Liver (tissue), 9 donors: ENCODE measurements around the gene MLLT6. TPM values are rescaled to one million over a fixed set of nuclear protein-coding genes. Genes with fewer than 3 reads are reported as not detected.

Experiments used
- DNase-seq: peaks from one replicate; pipeline ENCODE4 v3.0.0-alpha.2; 2017; ENCODE audit warnings: low spot score
- H3K27ac ChIP-seq, 2 donors: one replicate each; pipeline ENCODE4 v1.7.0; 2013; ENCODE audit warnings: inconsistent platforms in 2 of 2, low read length in 2 of 2, control low read depth in 1 of 2, low read depth in 1 of 2, mild to moderate bottlenecking in 1 of 2
- H3K27me3 ChIP-seq, 4 donors: one replicate each; pipeline versions ENCODE4 v1.6.1 to v1.7.0; 2013; ENCODE audit warnings: low read length in 3 of 4, inconsistent platforms in 1 of 4, mild to moderate bottlenecking in 1 of 4, moderate library complexity in 1 of 4; ENCODE audit not compliant: control insufficient read depth in 4 of 4, insufficient read depth in 4 of 4
- H3K36me3 ChIP-seq, 4 donors: one replicate each; pipeline versions ENCODE4 v1.6.1 to v1.7.0; 2013; ENCODE audit warnings: low read length in 3 of 4, mild to moderate bottlenecking in 3 of 4, low read depth in 1 of 4, moderate library complexity in 1 of 4; ENCODE audit not compliant: control insufficient read depth in 4 of 4, insufficient read depth in 3 of 4
- H3K4me1 ChIP-seq, 4 donors: one replicate each; pipeline versions ENCODE4 v1.6.1 to v1.7.0; 2013; ENCODE audit warnings: low read length in 3 of 4, mild to moderate bottlenecking in 3 of 4, moderate library complexity in 1 of 4; ENCODE audit not compliant: control insufficient read depth in 4 of 4, insufficient read depth in 4 of 4
- H3K4me3 ChIP-seq, 3 donors: one replicate each; pipeline versions ENCODE4 v1.6.1 to v1.7.0; 2013; ENCODE audit warnings: low read length in 3 of 3, control low read depth in 1 of 3, low read depth in 1 of 3, mild to moderate bottlenecking in 1 of 3
- H3K9ac ChIP-seq, 2 donors: one replicate each; pipeline ENCODE4 v1.7.0; 2013; ENCODE audit warnings: low read length in 2 of 2, mild to moderate bottlenecking in 2 of 2, moderate library complexity in 2 of 2, control low read depth in 1 of 2, low read depth in 1 of 2
- H3K9me3 ChIP-seq, 4 donors: one replicate each; pipeline versions ENCODE4 v1.6.1 to v1.7.0; 2013; ENCODE audit warnings: low read length in 3 of 4; ENCODE audit not compliant: control insufficient read depth in 4 of 4
- ATF3 ChIP-seq: IDR thresholded peaks from 2 replicates; pipeline ENCODE4 v1.6.1; 2016; ENCODE audit warnings: antibody characterized with exemption
- CTCF ChIP-seq: fragments of 150-350 bp; IDR thresholded peaks from 2 replicates; pipeline ENCODE4 v1.5.1; 2017; ENCODE audit warnings: improper control_type of control experiment, low read depth, low read length; ENCODE audit not compliant: missing input control
- EGR1 ChIP-seq, 2 donors: IDR thresholded peaks; 2 replicates each; pipeline ENCODE4 v1.6.1; 2016 to 2018; ENCODE audit warnings: antibody characterized with exemption in 2 of 2, low read depth in 2 of 2
- FOXA1 ChIP-seq: IDR thresholded peaks from 2 replicates; pipeline ENCODE4 v1.6.1; 2016; ENCODE audit warnings: antibody characterized with exemption
- FOXA2 ChIP-seq: IDR thresholded peaks from 2 replicates; pipeline ENCODE4 v1.6.1; 2016; ENCODE audit warnings: antibody characterized with exemption
- GABPA ChIP-seq, 2 donors: IDR thresholded peaks in 1 of 2; conservative IDR thresholded peaks in 1 of 2; 2 replicates each; pipeline ENCODE4 v1.6.1; 2016; ENCODE audit warnings: antibody characterized with exemption in 2 of 2, mild to moderate bottlenecking in 1 of 2, moderate library complexity in 1 of 2
- HNF4A ChIP-seq, 2 donors: conservative IDR thresholded peaks; 2 replicates each; pipeline ENCODE4 v1.6.1; 2016; ENCODE audit warnings: antibody characterized with exemption in 2 of 2, mild to moderate bottlenecking in 2 of 2
- HNF4G ChIP-seq: IDR thresholded peaks from 2 replicates; pipeline ENCODE4 v1.6.1; 2016; ENCODE audit warnings: antibody characterized with exemption
- JUND ChIP-seq, 2 donors: IDR thresholded peaks; 2 replicates each; pipeline ENCODE4 v1.6.1; 2016; ENCODE audit warnings: antibody characterized with exemption in 2 of 2
- MAX ChIP-seq: IDR thresholded peaks from 2 replicates; pipeline ENCODE4 v1.6.1; 2016; ENCODE audit warnings: antibody characterized with exemption
- NR2F2 ChIP-seq: IDR thresholded peaks from 2 replicates; pipeline ENCODE4 v1.6.1; 2016; ENCODE audit warnings: antibody characterized with exemption
- RAD21 ChIP-seq, 2 donors: IDR thresholded peaks; 2 replicates each; pipeline ENCODE4 v1.6.1; 2016; ENCODE audit warnings: antibody characterized with exemption in 2 of 2, mild to moderate bottlenecking in 2 of 2
- REST ChIP-seq: IDR thresholded peaks from 2 replicates; pipeline ENCODE4 v1.6.1; 2016; ENCODE audit warnings: antibody characterized with exemption, mild to moderate bottlenecking
- RXRA ChIP-seq, 2 donors: IDR thresholded peaks; 2 replicates each; pipeline ENCODE4 v1.6.1; 2017 to 2018; ENCODE audit warnings: antibody characterized with exemption in 2 of 2, mild to moderate bottlenecking in 1 of 2
- SP1 ChIP-seq: IDR thresholded peaks from 2 replicates; pipeline ENCODE4 v1.6.1; 2018; ENCODE audit warnings: antibody characterized with exemption, mild to moderate bottlenecking
- TAF1 ChIP-seq: conservative IDR thresholded peaks from 2 replicates; pipeline ENCODE4 v1.6.1; 2016; ENCODE audit warnings: antibody characterized with exemption, mild to moderate bottlenecking
- YY1 ChIP-seq: IDR thresholded peaks from 2 replicates; pipeline ENCODE4 v1.6.1; 2016; ENCODE audit warnings: antibody characterized with exemption, mild to moderate bottlenecking
- ZBTB33 ChIP-seq: IDR thresholded peaks from 2 replicates; pipeline ENCODE4 v1.6.1; 2016; ENCODE audit warnings: antibody characterized with exemption
- WGBS: extraction: QIAGEN DNeasy Blood & Tissue Kit; methylation state at CpG from one replicate; pipeline ENCODE4 v1.1.7; 2013; 5-methylcytosine and 5-hydroxymethylcytosine counted together
- polyA plus RNA-seq, 2 donors: library from polyadenylated mRNA; stranded (reverse) in 1 of 2; unstranded in 1 of 2; fragments of 200-250 nt in 1 of 2; fragments of >200 nt in 1 of 2; fragmentation: Nextera tagmentation in 1 of 2; extraction: Ambion mirVana in 1 of 2; gene quantifications; one replicate each; pipeline versions ENCODE4 v1.2.1 to v1.2.3, GENCODE V29; 2013 to 2015
- total RNA-seq, 2 donors: library from RNA; depleted of rRNA; stranded (reverse); fragments of >200 nt; gene quantifications; one replicate each; pipeline ENCODE4 v1.2.3, GENCODE V29; 2014
- donor health status: healthy.
- donor health status: healthy.
- donor health status: healthy.
- donor health status: healthy.
- donor health status: healthy.

MLLT6 gene
- total and polyA plus RNA-seq, 4 donors = 3.3 to 22.8 (median 8.1) TPM

- DNase-seq = no peak
- H3K4me1 ChIP-seq = peaks cover 2 to 38% (median 21%) of the 10 kb centered on the region in 4 donors
- peak overlapping the region in 1 of 2 donors; percentile 33 for H3K9ac ChIP-seq
- H3K27me3 ChIP-seq = no peaks in the 10 kb centered on the region
- H3K36me3 ChIP-seq = peaks cover 0 to 4% (median under 1%) of the 10 kb centered on the region in 4 donors
- WGBS = under 1% methylated on average over 32 of the region's 32 CpGs
- peak overlapping the region; percentile 56 to 83 (median 67) for H3K4me3 ChIP-seq
- no peaks in the 10 kb centered on the region for H3K9me3 ChIP-seq
- peak overlapping the region in 1 of 2 donors; percentile 58 for H3K27ac ChIP-seq
- no peak for TF ChIP-seq NR2F2
- no peak for TF ChIP-seq RAD21 (IDR thresholded peaks at IDR 0.05)
- no peak for TF ChIP-seq FOXA2
- no peak for TF ChIP-seq RXRA (IDR thresholded peaks at IDR 0.05)
- no peak for TF ChIP-seq TAF1
Observed at GRCh38 chr17:38705523-38705802, 390 bp downstream of the MLLT6 start.

- Histone ChIP-seq H3K4me3 (peak overlapping the region; percentile 56 to 83 (median 67)), H3K9ac (peak overlapping the region; percentile 26 to 33), H3K4me1 (peaks cover 2 to 36% (median 18%) of the 10 kb centered on the region in 4 donors), H3K9me3 (no peaks in the 10 kb centered on the region), H3K27ac (peak overlapping the region; percentile 58 to 67), H3K27me3 (no peaks in the 10 kb centered on the region), H3K36me3 (peaks cover 0 to 4% (median under 1%) of the 10 kb centered on the region in 4 donors)
- DNase-seq = no peak
- TF ChIP-seq SP1 = no peak
- peak; percentile 57 for TF ChIP-seq NR2F2
- WGBS = 5% methylated on average over 38 of the region's 38 CpGs
Observed at GRCh38 chr17:38705803-38706504, 881 bp downstream of the MLLT6 start.

- no peak for DNase-seq
- no peaks in the 10 kb centered on the region for H3K27me3 ChIP-seq
- H3K9ac ChIP-seq = peak overlapping the region; percentile 19 to 27
- H3K4me1 ChIP-seq = peaks cover under 1 to 29% (median 11%) of the 10 kb centered on the region in 4 donors
- TF ChIP-seq HNF4G = no peak
- TF ChIP-seq YY1 = no peak
- TF ChIP-seq CTCF = no peak
- no peak for TF ChIP-seq ZBTB33
- no peak for TF ChIP-seq TAF1
- no peak for TF ChIP-seq GABPA (IDR thresholded peaks at IDR 0.05 in 1 of 2, conservative IDR thresholded peaks at IDR 0.05 in 1 of 2)
- TF ChIP-seq MAX = no peak
- TF ChIP-seq RXRA (IDR thresholded peaks at IDR 0.05) = no peak
- no peak for TF ChIP-seq HNF4A (conservative IDR thresholded peaks at IDR 0.05)
- no peak for TF ChIP-seq EGR1 (IDR thresholded peaks at IDR 0.05; ENCODE audit: low read depth in 2 of 2)
- no peak for TF ChIP-seq NR2F2
- no peak for TF ChIP-seq FOXA1
- TF ChIP-seq ATF3 = no peak
- no peak for TF ChIP-seq SP1
- no peak for TF ChIP-seq FOXA2
- TF ChIP-seq RAD21 (IDR thresholded peaks at IDR 0.05) = no peak
- no peak for TF ChIP-seq JUND (IDR thresholded peaks at IDR 0.05)
- no peak for TF ChIP-seq REST
- WGBS = 47% methylated on average over 20 of the region's 20 CpGs
- peak overlapping the region; percentile 58 to 67 for H3K27ac ChIP-seq
- no peaks in the 10 kb centered on the region for H3K9me3 ChIP-seq
- H3K36me3 ChIP-seq = peaks cover 0 to 5% (median under 1%) of the 10 kb centered on the region in 4 donors
- peak overlapping the region; percentile 56 to 83 (median 67) for H3K4me3 ChIP-seq
Observed at GRCh38 chr17:38706505-38707216, 1.6 kb downstream of the MLLT6 start.
